Measurements from ENCODE around the gene GPR78. TPM values are rescaled to one million over a fixed set of nuclear protein-coding genes. Genes with fewer than 3 reads are reported as not detected.

The GPR78 gene
- total and polyA plus RNA-seq, 2 of the 13 experiments (the other 11 are each of a cell fraction or from before 2014, with no cell fraction given), result 0.01 to 0.07 TPM

- in situ Hi-C loops (cut with HindIII; ENCODE audit: extremely low pct_ligation_motif_present, low pct_unique_long_range_greater_than_20kb), result no loop called here
- no peak for TF ChIP-seq TCF7 (IDR thresholded peaks at IDR 0.05; ENCODE audit: low read depth)
- TF ChIP-seq THAP7 (CRISPR knock-in tag; IDR thresholded peaks at IDR 0.05), result no peak
- TF ChIP-seq, protein P1, sequence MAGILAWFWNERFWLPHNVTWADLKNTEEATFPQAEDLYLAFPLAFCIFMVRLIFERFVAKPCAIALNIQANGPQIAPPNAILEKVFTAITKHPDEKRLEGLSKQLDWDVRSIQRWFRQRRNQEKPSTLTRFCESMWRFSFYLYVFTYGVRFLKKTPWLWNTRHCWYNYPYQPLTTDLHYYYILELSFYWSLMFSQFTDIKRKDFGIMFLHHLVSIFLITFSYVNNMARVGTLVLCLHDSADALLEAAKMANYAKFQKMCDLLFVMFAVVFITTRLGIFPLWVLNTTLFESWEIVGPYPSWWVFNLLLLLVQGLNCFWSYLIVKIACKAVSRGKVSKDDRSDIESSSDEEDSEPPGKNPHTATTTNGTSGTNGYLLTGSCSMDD (CRISPR knock-in tag; IDR thresholded peaks at IDR 0.05), result no peak
- TF ChIP-seq MAX (IDR thresholded peaks at IDR 0.05), result no peak
- TF ChIP-seq, protein P2, sequence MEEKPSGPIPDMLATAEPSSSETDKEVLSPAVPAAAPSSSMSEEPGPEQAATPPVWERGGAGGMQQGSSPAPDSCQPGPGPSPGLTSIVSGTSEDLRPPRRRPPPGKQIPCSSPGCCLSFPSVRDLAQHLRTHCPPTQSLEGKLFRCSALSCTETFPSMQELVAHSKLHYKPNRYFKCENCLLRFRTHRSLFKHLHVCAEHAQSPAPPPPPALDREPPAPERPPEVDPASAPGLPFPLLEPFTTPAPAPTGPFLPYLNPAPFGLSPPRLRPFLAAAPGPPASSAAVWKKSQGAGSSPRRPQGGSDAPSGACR (CRISPR knock-in tag; IDR thresholded peaks at IDR 0.05), result no peak
- TF ChIP-seq, protein P3, sequence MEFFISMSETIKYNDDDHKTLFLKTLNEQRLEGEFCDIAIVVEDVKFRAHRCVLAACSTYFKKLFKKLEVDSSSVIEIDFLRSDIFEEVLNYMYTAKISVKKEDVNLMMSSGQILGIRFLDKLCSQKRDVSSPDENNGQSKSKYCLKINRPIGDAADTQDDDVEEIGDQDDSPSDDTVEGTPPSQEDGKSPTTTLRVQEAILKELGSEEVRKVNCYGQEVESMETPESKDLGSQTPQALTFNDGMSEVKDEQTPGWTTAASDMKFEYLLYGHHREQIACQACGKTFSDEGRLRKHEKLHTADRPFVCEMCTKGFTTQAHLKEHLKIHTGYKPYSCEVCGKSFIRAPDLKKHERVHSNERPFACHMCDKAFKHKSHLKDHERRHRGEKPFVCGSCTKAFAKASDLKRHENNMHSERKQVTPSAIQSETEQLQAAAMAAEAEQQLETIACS (CRISPR knock-in tag; IDR thresholded peaks at IDR 0.05), result no peak
- TF ChIP-seq, protein P4, sequence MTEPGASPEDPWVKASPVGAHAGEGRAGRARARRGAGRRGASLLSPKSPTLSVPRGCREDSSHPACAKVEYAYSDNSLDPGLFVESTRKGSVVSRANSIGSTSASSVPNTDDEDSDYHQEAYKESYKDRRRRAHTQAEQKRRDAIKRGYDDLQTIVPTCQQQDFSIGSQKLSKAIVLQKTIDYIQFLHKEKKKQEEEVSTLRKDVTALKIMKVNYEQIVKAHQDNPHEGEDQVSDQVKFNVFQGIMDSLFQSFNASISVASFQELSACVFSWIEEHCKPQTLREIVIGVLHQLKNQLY (CRISPR knock-in tag; IDR thresholded peaks at IDR 0.05), result no peak
- TF ChIP-seq RORA (CRISPR knock-in tag; IDR thresholded peaks at IDR 0.05), result no peak
- TF ChIP-seq MXD1 (CRISPR knock-in tag; IDR thresholded peaks at IDR 0.05), result no peak
- TF ChIP-seq, protein P5, sequence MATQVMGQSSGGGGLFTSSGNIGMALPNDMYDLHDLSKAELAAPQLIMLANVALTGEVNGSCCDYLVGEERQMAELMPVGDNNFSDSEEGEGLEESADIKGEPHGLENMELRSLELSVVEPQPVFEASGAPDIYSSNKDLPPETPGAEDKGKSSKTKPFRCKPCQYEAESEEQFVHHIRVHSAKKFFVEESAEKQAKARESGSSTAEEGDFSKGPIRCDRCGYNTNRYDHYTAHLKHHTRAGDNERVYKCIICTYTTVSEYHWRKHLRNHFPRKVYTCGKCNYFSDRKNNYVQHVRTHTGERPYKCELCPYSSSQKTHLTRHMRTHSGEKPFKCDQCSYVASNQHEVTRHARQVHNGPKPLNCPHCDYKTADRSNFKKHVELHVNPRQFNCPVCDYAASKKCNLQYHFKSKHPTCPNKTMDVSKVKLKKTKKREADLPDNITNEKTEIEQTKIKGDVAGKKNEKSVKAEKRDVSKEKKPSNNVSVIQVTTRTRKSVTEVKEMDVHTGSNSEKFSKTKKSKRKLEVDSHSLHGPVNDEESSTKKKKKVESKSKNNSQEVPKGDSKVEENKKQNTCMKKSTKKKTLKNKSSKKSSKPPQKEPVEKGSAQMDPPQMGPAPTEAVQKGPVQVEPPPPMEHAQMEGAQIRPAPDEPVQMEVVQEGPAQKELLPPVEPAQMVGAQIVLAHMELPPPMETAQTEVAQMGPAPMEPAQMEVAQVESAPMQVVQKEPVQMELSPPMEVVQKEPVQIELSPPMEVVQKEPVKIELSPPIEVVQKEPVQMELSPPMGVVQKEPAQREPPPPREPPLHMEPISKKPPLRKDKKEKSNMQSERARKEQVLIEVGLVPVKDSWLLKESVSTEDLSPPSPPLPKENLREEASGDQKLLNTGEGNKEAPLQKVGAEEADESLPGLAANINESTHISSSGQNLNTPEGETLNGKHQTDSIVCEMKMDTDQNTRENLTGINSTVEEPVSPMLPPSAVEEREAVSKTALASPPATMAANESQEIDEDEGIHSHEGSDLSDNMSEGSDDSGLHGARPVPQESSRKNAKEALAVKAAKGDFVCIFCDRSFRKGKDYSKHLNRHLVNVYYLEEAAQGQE (IDR thresholded peaks at IDR 0.05; ENCODE audit: borderline replicate concordance in 1 of 2, low read depth in 1 of 2, low read length in 2 of 2), result no peak
- ATAC-seq, result no peak
- no peak overlapping the region for H2AFZ ChIP-seq (ENCODE audit: low read length)
- H4K20me1 ChIP-seq (ENCODE audit: insufficient read depth, low read length), result peaks cover 12% of the 10 kb centered on the region; the same call in 1 of the 2 replicates
- H3K9ac ChIP-seq (ENCODE audit: insufficient read depth, low read depth, low read length), result no peak overlapping the region
- no peaks in the 10 kb centered on the region for H3K9me3 ChIP-seq (ENCODE audit: low read length)
- intact Hi-C loops (cut with micrococcal nuclease; ENCODE audit: unreplicated experiment), result no loop called here
- no peak overlapping the region for H3K4me3 ChIP-seq (replicated peaks in 1 of 3; ENCODE audit: insufficient read depth in 1 of 3, low read depth in 2 of 3, low read length in 3 of 3)
- H3K79me2 ChIP-seq (ENCODE audit: insufficient read depth, low read length), result no peaks in the 10 kb centered on the region
- 11% methylated on average over 7 of the region's 22 CpGs for WGBS (ENCODE audit: low lambda C conversion rate)
- ChIA-PET CTCF (ENCODE audit: low intra/inter-chr PET ratio, low total read pairs) (no interaction called here), POLR2A (no interaction called here)
- FAIRE-seq, result no peak
- BruUV-seq (replicated peaks), result no TSS peak
- no peak overlapping the region for H3K27ac ChIP-seq (ENCODE audit: extremely low read length, insufficient read depth, low read length)
- no peak for DNase-seq (ENCODE audit: low spot score)
- no peaks in the 10 kb centered on the region for H3K4me1 ChIP-seq (ENCODE audit: insufficient read depth, low read length)
- no peak overlapping the region for H3K4me2 ChIP-seq (ENCODE audit: low read depth, low read length)
- H3K27me3 ChIP-seq (ENCODE audit: control insufficient read depth in 1 of 2, insufficient read depth in 2 of 2, low read length in 2 of 2), result peaks cover 2 to 34% of the 10 kb centered on the region in 2 experiments; a peak in 4 of 5 replicates
- no peaks in the 10 kb centered on the region for H3K36me3 ChIP-seq (replicated peaks in 1 of 2; ENCODE audit: control insufficient read depth in 1 of 2, insufficient read depth in 2 of 2, low read length in 2 of 2)
Observed at GRCh38 chr4:8603931-8604330, 23.7 kb downstream of the GPR78 start.
